ENCODE measurements around the gene C19orf25. TPM values are rescaled to one million over a fixed set of nuclear protein-coding genes. Genes with fewer than 3 reads are reported as not detected.

Gene C19orf25
- total and polyA plus RNA-seq, 2 of the 13 experiments (the other 11 are each of a cell fraction or from before 2014, with no cell fraction given), result 14.2 to 32.4 TPM

GRCh38 chr19:1445185-1445931 lies 33.7 kb downstream of the C19orf25 start:
- peaks cover 29% of the 10 kb centered on the region; the same call in 1 of the 2 replicates for H4K20me1 ChIP-seq (ENCODE audit: insufficient read depth, low read length)
- 0 out of 2 replicates have a peak, but pooled peaks have one; percentile 59 for TF ChIP-seq CBX5 (CRISPR knock-in tag; IDR thresholded peaks at IDR 0.05; ENCODE audit: borderline replicate concordance)
- TF ChIP-seq ZNF691 (CRISPR knock-in tag; IDR thresholded peaks at IDR 0.05; ENCODE audit: borderline replicate concordance, low read depth), result peak; percentile 30; the same call in 1 of the 2 replicates
- TF ChIP-seq, protein P1, sequence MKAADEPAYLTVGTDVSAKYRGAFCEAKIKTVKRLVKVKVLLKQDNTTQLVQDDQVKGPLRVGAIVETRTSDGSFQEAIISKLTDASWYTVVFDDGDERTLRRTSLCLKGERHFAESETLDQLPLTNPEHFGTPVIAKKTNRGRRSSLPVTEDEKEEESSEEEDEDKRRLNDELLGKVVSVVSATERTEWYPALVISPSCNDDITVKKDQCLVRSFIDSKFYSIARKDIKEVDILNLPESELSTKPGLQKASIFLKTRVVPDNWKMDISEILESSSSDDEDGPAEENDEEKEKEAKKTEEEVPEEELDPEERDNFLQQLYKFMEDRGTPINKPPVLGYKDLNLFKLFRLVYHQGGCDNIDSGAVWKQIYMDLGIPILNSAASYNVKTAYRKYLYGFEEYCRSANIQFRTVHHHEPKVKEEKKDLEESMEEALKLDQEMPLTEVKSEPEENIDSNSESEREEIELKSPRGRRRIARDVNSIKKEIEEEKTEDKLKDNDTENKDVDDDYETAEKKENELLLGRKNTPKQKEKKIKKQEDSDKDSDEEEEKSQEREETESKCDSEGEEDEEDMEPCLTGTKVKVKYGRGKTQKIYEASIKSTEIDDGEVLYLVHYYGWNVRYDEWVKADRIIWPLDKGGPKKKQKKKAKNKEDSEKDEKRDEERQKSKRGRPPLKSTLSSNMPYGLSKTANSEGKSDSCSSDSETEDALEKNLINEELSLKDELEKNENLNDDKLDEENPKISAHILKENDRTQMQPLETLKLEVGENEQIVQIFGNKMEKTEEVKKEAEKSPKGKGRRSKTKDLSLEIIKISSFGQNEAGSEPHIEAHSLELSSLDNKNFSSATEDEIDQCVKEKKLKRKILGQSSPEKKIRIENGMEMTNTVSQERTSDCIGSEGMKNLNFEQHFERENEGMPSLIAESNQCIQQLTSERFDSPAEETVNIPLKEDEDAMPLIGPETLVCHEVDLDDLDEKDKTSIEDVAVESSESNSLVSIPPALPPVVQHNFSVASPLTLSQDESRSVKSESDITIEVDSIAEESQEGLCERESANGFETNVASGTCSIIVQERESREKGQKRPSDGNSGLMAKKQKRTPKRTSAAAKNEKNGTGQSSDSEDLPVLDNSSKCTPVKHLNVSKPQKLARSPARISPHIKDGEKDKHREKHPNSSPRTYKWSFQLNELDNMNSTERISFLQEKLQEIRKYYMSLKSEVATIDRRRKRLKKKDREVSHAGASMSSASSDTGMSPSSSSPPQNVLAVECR (CRISPR knock-in tag; IDR thresholded peaks at IDR 0.05; ENCODE audit: borderline replicate concordance), result peak; percentile 74; the same call in 1 of the 2 replicates
- TF ChIP-seq DMAP1 (CRISPR knock-in tag; IDR thresholded peaks at IDR 0.05), result 0 out of 2 replicates have a peak, but pooled peaks have one; percentile 26
- no peak for TF ChIP-seq ZNF251 (CRISPR knock-in tag; IDR thresholded peaks at IDR 0.05)
- peak; percentile 32; the same call in 1 of the 2 replicates for TF ChIP-seq ELF3 (CRISPR knock-in tag; IDR thresholded peaks at IDR 0.05)
- no peak for TF ChIP-seq BORCS8-MEF2B (CRISPR knock-in tag; IDR thresholded peaks at IDR 0.05)
- TF ChIP-seq DR1 (CRISPR knock-in tag; IDR thresholded peaks at IDR 0.05), result no peak
- peak; percentile 58 for TF ChIP-seq ZNF574 (CRISPR knock-in tag; IDR thresholded peaks at IDR 0.05)
- peak; percentile 30 for TF ChIP-seq ZBTB7B (CRISPR knock-in tag; IDR thresholded peaks at IDR 0.05)
- TF ChIP-seq MTF2 (CRISPR knock-in tag; IDR thresholded peaks at IDR 0.05; ENCODE audit: borderline replicate concordance), result peak; percentile 74
- peak; percentile 61; the same call in 1 of the 2 replicates for TF ChIP-seq RCOR2 (CRISPR knock-in tag; IDR thresholded peaks at IDR 0.05)
- peak; percentile 69; the same call in 1 of the 2 replicates for TF ChIP-seq ZNF556 (CRISPR knock-in tag; IDR thresholded peaks at IDR 0.05; ENCODE audit: borderline replicate concordance)

More at GRCh38 chr19:1445185-1445931, 33.7 kb downstream of the C19orf25 start:
- Histone ChIP-seq H3K27ac (ENCODE audit: extremely low read length, insufficient read depth, low read length) (no peak overlapping the region), H3K36me3 (replicated peaks in 1 of 2; ENCODE audit: control insufficient read depth in 1 of 2, insufficient read depth in 2 of 2, low read length in 2 of 2) (peaks cover 10 to 22% of the 10 kb centered on the region in 2 experiments; a peak in 4 of 5 replicates), H3K4me1 (ENCODE audit: insufficient read depth, low read length) (peaks cover 30% of the 10 kb centered on the region), H3K4me2 (ENCODE audit: low read depth, low read length) (peak overlapping the region; percentile 92), H3K9ac (ENCODE audit: insufficient read depth, low read depth, low read length) (peak overlapping the region; percentile 47), H3K27me3 (ENCODE audit: control insufficient read depth in 1 of 2, insufficient read depth in 2 of 2, low read length in 2 of 2) (peaks cover 4 to 38% of the 10 kb centered on the region in 2 experiments), H2AFZ (ENCODE audit: low read length) (no peak overlapping the region), H3K79me2 (ENCODE audit: insufficient read depth, low read length) (peaks cover 9% of the 10 kb centered on the region), H3K4me3 (replicated peaks in 1 of 3; ENCODE audit: insufficient read depth in 1 of 3, low read depth in 2 of 3, low read length in 3 of 3) (peak overlapping the region; percentile 59 to 78 (median 64); a peak in 5 of 6 replicates), H3K9me3 (ENCODE audit: low read length) (no peaks in the 10 kb centered on the region)
- in situ Hi-C loops (cut with HindIII; ENCODE audit: extremely low pct_ligation_motif_present, low pct_unique_long_range_greater_than_20kb) (no loop called here), intact Hi-C loops (cut with micrococcal nuclease; ENCODE audit: unreplicated experiment) (no loop called here)
- FAIRE-seq (no peak), ATAC-seq (peak; percentile 84), DNase-seq (ENCODE audit: low spot score) (peak; percentile 37)
- ChIA-PET CTCF (ENCODE audit: low intra/inter-chr PET ratio, low total read pairs) (interaction anchor here (0.9 kb wide), 1 partner anchor 68 kb away, joined by 8 read pairs; the partner anchor contains the start of gene ADAMTSL5), POLR2A (interaction anchor here (0.6 to 3.1 kb wide), 8 partner anchors 8 to 176 kb away, joined by 3 to 9 read pairs (median 3); partner anchors contain the start of genes CIRBP and REEP6)
- no TSS peak for BruUV-seq (replicated peaks)
- WGBS (ENCODE audit: low lambda C conversion rate), result 3% methylated on average over 27 of the region's 70 CpGs
